Activated T-helper 1 cell treated with Interleukin-2 at 50 U/mL for 16 hours (primary cell): ENCODE data around the gene C3orf62.

Source experiments
- DNase-seq: peaks from one replicate; pipeline ENCODE4 v3.0.0-alpha.2; 2020; ENCODE audit warnings: low read depth

The C3orf62 gene

DNA sequence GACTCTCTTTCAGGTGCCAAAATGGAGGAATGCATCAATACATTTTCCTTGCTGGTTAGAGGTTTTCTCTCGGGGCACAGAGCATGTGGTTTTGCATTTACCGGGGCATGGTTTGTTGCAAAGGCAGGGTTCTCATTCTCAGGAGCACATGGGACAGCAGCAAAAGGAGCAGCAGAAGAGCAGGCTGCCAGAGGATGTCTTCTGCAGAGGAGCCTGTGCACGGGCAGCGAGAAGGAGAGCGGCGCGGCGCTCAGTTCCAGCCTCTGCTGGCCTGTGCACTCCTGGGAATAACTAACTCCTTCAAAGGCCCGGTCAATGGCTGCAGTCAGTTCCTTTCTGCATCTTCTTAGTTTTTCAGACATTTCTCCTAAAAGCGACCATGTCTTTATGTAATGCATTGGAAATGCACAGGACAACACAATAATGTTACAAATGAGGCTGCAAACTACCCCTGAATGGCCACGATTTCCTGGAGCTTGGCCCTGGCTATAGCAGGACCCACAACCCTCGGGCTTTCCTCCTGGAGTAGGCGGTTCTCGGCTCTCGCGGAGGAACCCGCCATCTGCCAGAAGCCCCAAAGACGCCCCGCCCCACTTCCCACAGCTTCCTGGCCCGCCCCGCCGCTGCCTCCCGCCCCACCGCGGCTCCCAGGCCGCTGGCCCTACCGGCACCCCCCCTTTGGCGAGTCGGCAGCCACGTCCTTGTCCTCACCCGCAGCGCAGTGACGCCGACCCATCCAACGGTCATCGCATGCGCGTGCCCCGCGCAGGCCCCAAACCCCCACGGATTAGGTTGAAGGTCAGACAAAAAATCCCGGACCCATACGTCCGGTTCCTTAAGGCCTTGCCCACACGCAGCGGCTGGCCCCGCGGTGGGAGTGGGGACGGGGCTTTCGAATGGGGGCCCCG is at the start of gene C3orf62:
Gene C3orf62 (minus strand): TSS at position 758 of the 908 bp plus-strand sequence. CDS start 360 bp downstream, at position 398.
- peak; percentile 58 for DNase-seq

DNA sequence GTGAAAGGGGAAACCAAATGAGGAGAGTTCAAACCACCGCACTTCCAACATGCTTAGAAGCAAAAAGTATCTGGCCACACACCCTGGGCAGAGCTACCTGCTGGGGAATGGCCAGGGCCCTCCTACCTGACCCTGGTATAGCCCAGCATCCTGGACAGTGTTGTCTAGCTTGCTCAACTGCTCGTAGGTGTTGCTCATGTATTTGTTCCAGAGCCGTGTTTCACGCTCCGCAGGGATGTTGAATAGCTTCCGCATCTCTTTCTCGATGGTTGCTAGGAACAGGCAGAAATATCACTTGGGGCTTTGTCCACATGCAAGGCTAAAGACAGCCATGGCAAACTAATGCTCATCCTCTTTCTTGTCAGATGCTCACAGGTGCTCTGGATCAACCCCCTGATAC is 47.7 kb upstream of the C3orf62 start:
- DNase-seq: no peak

DNA sequence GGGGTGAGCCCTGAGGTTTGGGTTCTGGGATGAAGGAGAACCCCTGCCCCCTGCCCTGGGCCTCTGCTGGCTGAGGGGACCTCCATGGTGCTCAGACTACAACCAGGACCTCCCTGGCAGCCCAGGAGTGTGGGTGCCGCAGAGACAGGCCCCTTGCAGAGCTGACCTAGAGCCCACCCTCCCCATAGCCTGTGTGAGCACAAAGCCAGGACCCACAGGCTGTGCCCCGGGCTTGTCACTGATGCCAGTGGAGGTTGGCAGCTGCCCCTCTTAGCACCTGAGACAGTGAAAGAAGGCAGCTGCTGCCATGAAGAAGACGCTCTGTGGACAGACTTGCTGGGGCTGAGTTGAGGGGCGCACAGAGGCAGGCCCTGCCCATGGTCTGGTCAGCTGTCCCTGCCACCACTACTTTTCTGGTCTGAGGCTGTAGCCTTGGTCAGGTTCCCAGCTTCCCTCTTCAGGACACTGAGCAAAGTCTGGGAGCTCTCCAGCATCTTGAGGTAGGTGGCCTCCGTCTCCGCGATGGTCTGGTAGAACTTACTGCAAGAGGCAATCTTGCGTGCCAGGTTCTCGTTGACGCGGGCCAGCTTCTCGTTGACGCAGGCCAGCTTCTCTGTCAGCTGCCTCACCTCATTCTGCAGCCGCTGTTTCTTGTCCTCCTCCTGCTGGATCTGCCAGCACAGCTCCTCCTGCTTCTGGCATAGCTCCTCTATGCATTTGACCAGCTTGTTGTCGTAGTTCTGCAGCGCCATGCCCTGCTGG is 39.8 kb upstream of the C3orf62 start:
- no peak for DNase-seq

DNA sequence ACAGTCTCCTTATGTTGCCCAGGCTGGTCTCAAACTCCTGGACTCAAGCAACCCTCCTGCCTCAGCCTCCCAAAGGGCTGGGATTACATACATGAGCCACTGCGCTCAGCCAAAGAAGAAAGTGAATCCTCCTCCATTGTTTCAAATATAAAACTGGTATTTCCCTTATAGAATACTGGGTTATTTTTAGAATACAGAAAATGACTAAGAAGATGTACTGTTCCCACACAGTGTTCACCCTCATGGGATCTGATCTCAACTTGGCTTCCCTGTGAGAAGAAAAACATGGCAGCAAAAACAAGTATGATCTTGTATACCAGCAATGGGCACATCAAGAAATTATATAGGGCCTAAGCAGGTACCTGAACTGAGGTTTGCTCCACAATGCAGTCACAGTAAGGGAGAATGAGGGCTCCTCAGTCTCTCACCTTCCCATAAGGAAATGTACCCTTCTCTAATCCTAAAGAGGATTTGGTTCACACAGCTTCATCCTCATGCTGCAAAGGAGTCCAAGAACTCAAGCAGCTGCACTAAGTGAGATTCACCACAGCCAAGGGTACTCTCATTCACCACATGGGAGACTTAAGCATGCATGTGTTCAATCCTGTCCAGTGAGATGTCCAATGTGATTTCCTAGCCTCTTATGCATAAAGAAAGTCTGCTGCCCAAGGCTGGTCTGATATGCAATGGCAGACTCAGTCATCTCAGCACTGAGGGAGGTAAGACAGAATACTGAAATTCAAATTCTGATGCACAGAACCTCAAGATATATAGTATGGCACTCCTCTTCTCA is 37.1 kb upstream of the C3orf62 start:
- no peak for DNase-seq

GRCh38 chr3:49311283-49311682 is 34.3 kb upstream of the C3orf62 start:
- no peak for DNase-seq

GRCh38 chr3:49310677-49311076 is 33.6 kb upstream of the C3orf62 start:
- DNase-seq: no peak

- DNase-seq: no peak
Observed at GRCh38 chr3:49305608-49306007, 28.6 kb upstream of the C3orf62 start.

- DNase-seq: no peak
Observed at GRCh38 chr3:49302613-49303012, 25.6 kb upstream of the C3orf62 start.

DNA sequence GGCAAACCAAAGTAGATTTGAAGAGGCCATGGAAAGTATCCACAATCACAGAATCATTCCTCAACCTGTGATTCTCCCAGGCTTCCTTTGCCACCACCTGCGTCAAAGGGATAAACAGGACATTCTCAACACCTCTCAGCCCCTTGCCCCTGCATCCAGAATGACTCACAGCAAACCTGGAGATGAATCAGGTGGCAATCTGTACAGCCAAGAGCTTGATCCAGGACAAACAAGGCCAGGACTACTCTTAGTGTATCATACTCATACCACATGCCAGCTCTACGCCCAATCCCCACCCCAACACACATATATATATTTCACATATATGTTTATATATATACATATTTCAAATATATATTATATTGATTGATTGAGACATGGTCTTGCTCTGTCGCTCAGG is 23.6 kb upstream of the C3orf62 start:
- no peak for DNase-seq

GRCh38 chr3:49298511-49298910 is 21.5 kb upstream of the C3orf62 start:
- no peak for DNase-seq

GRCh38 chr3:49296781-49297411 is 19.9 kb upstream of the C3orf62 start:
- DNase-seq: no peak

GRCh38 chr3:49295489-49296058 is 18.5 kb upstream of the C3orf62 start:
- no peak for DNase-seq

GRCh38 chr3:49294343-49294742 is 17.3 kb upstream of the C3orf62 start:
- DNase-seq: no peak

GRCh38 chr3:49283997-49284396 is 7.0 kb upstream of the C3orf62 start:
- DNase-seq: no peak

DNA sequence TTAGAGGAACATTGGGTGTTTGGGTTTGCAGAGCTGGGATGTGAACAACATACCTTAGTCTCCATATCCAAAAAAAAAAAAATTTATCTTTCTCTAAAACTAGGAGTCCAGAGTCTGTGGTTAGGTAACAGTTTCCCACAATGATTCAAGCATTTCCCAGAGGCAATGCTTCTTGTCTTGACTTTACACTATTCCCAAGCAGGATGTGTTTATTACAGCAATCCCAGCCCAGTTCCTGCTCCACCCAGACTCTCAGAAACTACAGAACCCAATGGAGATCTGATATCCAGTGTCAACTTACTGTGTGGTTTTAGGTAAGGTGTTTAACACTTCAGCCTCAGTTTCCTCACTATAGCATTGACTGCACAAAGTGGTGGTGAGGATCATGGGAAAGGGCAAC is 2.3 kb upstream of the C3orf62 start:
- DNase-seq: no peak

- no peak for DNase-seq
Observed at GRCh38 chr3:49278548-49278947, 1.5 kb upstream of the C3orf62 start.

DNA sequence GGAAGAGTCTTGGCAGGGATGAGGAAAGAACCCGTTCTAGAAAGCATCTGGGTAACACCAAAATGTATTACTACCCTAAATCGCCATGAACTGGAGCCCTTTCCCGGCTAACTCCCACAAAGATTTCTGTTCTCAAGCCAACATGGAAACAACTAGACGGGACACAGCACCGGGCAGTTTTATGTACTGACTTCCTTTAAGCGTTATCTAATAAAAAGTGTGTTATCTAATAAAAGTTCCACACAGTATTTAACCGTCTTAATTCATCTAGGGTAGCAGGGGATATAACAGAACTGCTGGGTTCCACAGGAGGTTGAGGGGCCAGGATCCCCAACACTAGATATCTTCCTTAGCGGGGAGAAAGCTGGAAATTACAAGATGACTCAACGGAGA is 347 bp upstream of the C3orf62 start:
- no peak for DNase-seq

DNA sequence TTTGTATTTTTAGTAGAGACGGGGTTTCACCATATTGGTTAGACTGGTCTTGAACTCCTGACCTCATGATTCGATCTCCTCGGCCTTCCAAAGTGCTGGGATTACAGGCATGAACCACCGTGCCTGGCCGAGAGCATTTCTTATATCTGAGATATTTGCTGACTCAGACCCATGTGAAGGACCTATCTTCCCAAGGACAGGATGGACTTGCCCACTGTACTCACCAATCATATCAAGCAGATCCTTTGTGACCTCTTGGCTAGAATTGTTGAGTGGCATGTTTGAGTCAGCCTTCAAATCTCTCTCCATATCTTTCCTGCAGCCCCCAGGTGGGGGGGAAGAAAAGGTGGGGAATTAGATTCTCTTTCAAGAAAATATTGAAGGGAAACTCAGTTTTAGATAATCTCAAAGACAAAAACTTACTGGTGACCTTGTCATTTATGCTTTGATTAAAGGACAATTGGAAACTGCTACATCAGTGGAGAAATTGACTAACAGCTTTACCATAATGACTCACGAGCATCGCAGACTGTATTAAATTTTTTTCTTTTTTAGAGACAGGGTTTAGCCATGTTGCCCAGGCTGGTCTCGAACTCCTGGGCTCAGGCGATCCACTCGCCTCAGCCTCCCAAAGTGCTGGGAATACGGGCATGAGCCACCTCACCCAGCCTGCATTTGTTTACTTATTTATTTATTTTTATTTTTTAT is 3.1 kb downstream of the C3orf62 start:
- no peak for DNase-seq

- DNase-seq: no peak
Observed at GRCh38 chr3:49271047-49271446, 6.0 kb downstream of the C3orf62 start.

DNA sequence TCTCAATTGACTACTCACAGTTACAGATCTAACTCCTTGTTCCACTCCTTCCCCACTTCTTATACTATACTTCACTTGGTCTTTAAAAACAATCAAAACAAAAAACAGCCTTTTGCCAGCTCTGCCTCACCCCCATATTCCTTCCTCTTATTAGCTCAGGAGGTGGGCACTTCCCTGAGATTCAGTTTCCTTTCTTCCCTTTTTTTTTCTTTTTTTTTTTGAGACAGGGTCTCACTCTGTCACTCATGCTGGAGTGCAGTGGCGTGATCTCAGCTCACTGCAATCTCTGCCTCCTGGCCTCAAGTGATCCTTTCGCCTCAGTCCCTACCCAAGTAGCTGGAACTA is 6.9 kb downstream of the C3orf62 start:
- no peak for DNase-seq
